Measurements from ENCODE around the gene KIF2A.

DNA sequence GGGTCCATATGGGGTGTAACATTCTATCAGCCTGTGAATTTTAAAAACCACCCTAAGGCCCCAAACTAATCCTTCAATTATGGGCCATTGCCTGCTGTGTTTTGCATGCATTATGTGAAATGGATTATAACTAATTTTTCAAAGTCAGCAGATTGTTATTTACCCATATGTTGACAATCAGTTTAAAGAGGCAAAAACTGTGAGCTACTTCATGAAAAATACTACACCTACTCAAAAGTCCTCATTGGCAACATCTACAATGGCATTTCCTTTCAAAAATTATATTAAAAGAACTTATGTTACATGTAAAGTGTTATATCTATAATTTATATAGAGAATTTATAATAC is 49.0 kb upstream of the KIF2A start:
- TF ChIP-seq CTCF (IDR thresholded peaks at IDR 0.05; ENCODE audit: control extremely low read depth in 1 of 3, insufficient read depth in 1 of 3, low read depth in 1 of 3, low read length in 3 of 3) (no peak), POLR2A (IDR thresholded peaks at IDR 0.05; ENCODE audit: control extremely low read depth in 1 of 2, low read depth in 2 of 2, low read length in 2 of 2) (no peak), BACH1 (IDR thresholded peaks at IDR 0.05; ENCODE audit: low read length) (no peak), EP300 (IDR thresholded peaks at IDR 0.05; ENCODE audit: borderline replicate concordance in 1 of 2, low read depth in 2 of 2, low read length in 2 of 2) (no peak), EZH2 (IDR thresholded peaks at IDR 0.05; ENCODE audit: low read depth, low read length, severe bottlenecking) (no peak), EGR1 (IDR thresholded peaks at IDR 0.05; ENCODE audit: borderline replicate concordance, low read depth, low read length) (no peak), ATF2 (IDR thresholded peaks at IDR 0.05; ENCODE audit: low read length) (no peak), HDAC2 (IDR thresholded peaks at IDR 0.05; ENCODE audit: borderline replicate concordance in 1 of 2, low read depth in 2 of 2, low read length in 2 of 2) (no peak)
- TF ChIP-seq, protein P1, sequence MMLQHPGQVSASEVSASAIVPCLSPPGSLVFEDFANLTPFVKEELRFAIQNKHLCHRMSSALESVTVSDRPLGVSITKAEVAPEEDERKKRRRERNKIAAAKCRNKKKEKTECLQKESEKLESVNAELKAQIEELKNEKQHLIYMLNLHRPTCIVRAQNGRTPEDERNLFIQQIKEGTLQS (IDR thresholded peaks at IDR 0.05; ENCODE audit: insufficient read depth, low read depth, low read length) = no peak

Data from H1 (cell line).